Ovary (tissue), 9 donors: ENCODE data around the gene RCL1. TPM values are rescaled to one million over a fixed set of nuclear protein-coding genes. Genes with fewer than 3 reads are reported as not detected.
"Not testable (repeated sequence)": the region's sequence is repeated elsewhere in the genome, so short reads cannot be mapped to it uniquely, and the experiment has no call there.

Source experiments
- DNase-seq, 5 donors: peaks; one replicate each; pipeline ENCODE4 v3.0.0-alpha.2; 2019 to 2020
- H3K27ac ChIP-seq, 2 donors: fragments of 200-600 bp; one replicate each; pipeline versions ENCODE4 v1.5.1 to v1.8.0; 2019 to 2022
- H3K27me3 ChIP-seq: fragments of 200-600 bp; one replicate; pipeline ENCODE4 v1.8.0; 2022
- H3K36me3 ChIP-seq: fragments of 200-600 bp; sonication (generic); one replicate; pipeline ENCODE4 v1.5.1; 2019
- H3K4me1 ChIP-seq: one replicate; pipeline ENCODE4 v1.8.1; 2013; ENCODE audit warnings: mild to moderate bottlenecking, moderate library complexity; ENCODE audit not compliant: insufficient read depth
- H3K4me3 ChIP-seq: fragments of 200-600 bp; sonication (generic); one replicate; pipeline ENCODE4 v1.5.1; 2017
- H3K9me3 ChIP-seq, 2 donors: fragments of 200-600 bp in 1 of 2; sonication (generic) in 1 of 2; one replicate each; pipeline versions ENCODE4 v1.5.1 to v1.8.1; 2013 to 2019; ENCODE audit warnings: mild to moderate bottlenecking in 1 of 2, moderate library complexity in 1 of 2
- CTCF ChIP-seq, 3 donors: fragments of 450-650 bp in 2 of 3; fragments of 200-600 bp in 1 of 3; IDR thresholded peaks; one replicate each; pipeline versions ENCODE4 v1.5.1 to v1.8.0; 2016 to 2022; ENCODE audit warnings: antibody characterized with exemption in 3 of 3, mild to moderate bottlenecking in 1 of 3
- EP300 ChIP-seq: sonication (generic); formaldehyde crosslinking; IDR thresholded peaks from one replicate; pipeline ENCODE4 v1.6.1; 2017; ENCODE audit warnings: antibody characterized with exemption
- POLR2A ChIP-seq: fragments of 450-650 bp; IDR thresholded peaks from one replicate; pipeline ENCODE4 v1.6.1; 2017; ENCODE audit warnings: antibody characterized with exemption, mild to moderate bottlenecking, moderate library complexity
- WGBS, 3 donors: extraction: QIAGEN DNeasy Blood & Tissue Kit in 1 of 3; methylation state at CpG; one replicate each; pipeline versions ENCODE4 v1.1.5 to v1.1.7; 2013 to 2017; 5-methylcytosine and 5-hydroxymethylcytosine counted together
- intact Hi-C, 4 donors: fragments of 100-400 bp; cut with DNase I; formaldehyde crosslinking; loops; one replicate each; pipeline versions ENCODE4 v1.11.0 to v1.15.1; 2022 to 2023
- polyA plus RNA-seq, 2 donors: library from polyadenylated mRNA; stranded (reverse); fragments of 200-250 nt in 1 of 2; fragments of 350-450 nt in 1 of 2; fragmentation: Illumina TruSeq in 1 of 2; extraction: RNeasy Lipid Tissue Mini Kit (QIAGEN cat#74804) in 1 of 2; gene quantifications; one replicate each; pipeline ENCODE4 v1.2.3, GENCODE V29; 2013 to 2014
- total RNA-seq, 7 donors: library from RNA; depleted of rRNA in 2 of 7; stranded (reverse); fragments of >200 nt in 2 of 7; fragmentation: NEBNext Ultra II Directional in 3 of 7; extraction: Animal tissue kit (Norgen Biotek cat#: 25700) in 3 of 7; gene quantifications; one replicate each; pipeline versions ENCODE4 v1.1.0 to v1.2.4, GENCODE V29; 2016 to 2023
- donor health status: DM: no; HTN: no; CAD: no; lungs with moderate emphysema.
- donor health status: DM: no; HTN: no; CAD: no.
- donor health status: Bipolar disorder and iron deficiency.
- donor health status: DM: yes; HTN: yes; CAD: no.
- donor health status: DM: no; HTN: no; CAD: no.
- donor health status: DM: yes; HTN: yes; CAD: no.

The RCL1 gene
- total and polyA plus RNA-seq, 9 donors: 19.9 to 68.6 (median 30.0) TPM

- Histone ChIP-seq H3K9me3 (no peaks in the 10 kb centered on the region), H3K27me3 (no peaks in the 10 kb centered on the region), H3K27ac (no peak overlapping the region), H3K4me3 (no peak overlapping the region), H3K36me3 (no peaks in the 10 kb centered on the region), H3K4me1 (no peaks in the 10 kb centered on the region)
- DNase-seq: no peak
- intact Hi-C loops: no loop called here
- 90 to 93% (median 91%) methylated on average over 4 of the region's 4 CpGs for WGBS, 3 donors
- TF ChIP-seq POLR2A (no peak), CTCF (IDR thresholded peaks at IDR 0.05) (no peak), EP300 (no peak)
Observed at GRCh38 chr9:4894076-4894475, 101.3 kb downstream of the RCL1 start.

GRCh38 chr9:4899853-4900252 is 107.1 kb downstream of the RCL1 start:
- 95 to 97% (median 96%) methylated on average over 1 of the region's 1 CpG for WGBS, 3 donors
- intact Hi-C loops, H3K27ac ChIP-seq, DNase-seq, H3K4me1 ChIP-seq, H3K27me3 ChIP-seq, H3K36me3 ChIP-seq, H3K9me3 ChIP-seq, H3K4me3 ChIP-seq: not testable (repeated sequence)

- H3K4me3 ChIP-seq, DNase-seq, H3K9me3 ChIP-seq, intact Hi-C loops, H3K4me1 ChIP-seq, H3K36me3 ChIP-seq, H3K27ac ChIP-seq, H3K27me3 ChIP-seq: not testable (repeated sequence)
- WGBS, 3 donors: 46 to 67% (median 48%) methylated on average over 11 of the region's 11 CpGs
Observed at GRCh38 chr9:4901401-4902134, 108.8 kb downstream of the RCL1 start.

- Histone ChIP-seq H3K27me3 (no peaks in the 10 kb centered on the region), H3K9me3 (no peaks in the 10 kb centered on the region), H3K27ac (no peak overlapping the region), H3K4me1 (no peaks in the 10 kb centered on the region), H3K36me3 (no peaks in the 10 kb centered on the region), H3K4me3 (no peak overlapping the region)
- TF ChIP-seq POLR2A: no peak
- no peak for TF ChIP-seq EP300
- TF ChIP-seq CTCF (IDR thresholded peaks at IDR 0.05): no peak
- intact Hi-C loops: no loop called here
- no peak for DNase-seq
- 92 to 98% (median 92%) methylated on average over 8 of the region's 8 CpGs for WGBS, 3 donors
Observed at GRCh38 chr9:4902135-4902475, 109.4 kb downstream of the RCL1 start.

- H3K36me3 ChIP-seq: no peaks in the 10 kb centered on the region
- no peak for DNase-seq
- WGBS, 3 donors: 78 to 83% (median 78%) methylated on average over 3 of the region's 3 CpGs
- no peak overlapping the region for H3K27ac ChIP-seq
- intact Hi-C loops: no loop called here
- no peaks in the 10 kb centered on the region for H3K4me1 ChIP-seq
- H3K27me3 ChIP-seq: no peaks in the 10 kb centered on the region
- H3K4me3 ChIP-seq: no peak overlapping the region
- no peak for TF ChIP-seq POLR2A
- TF ChIP-seq EP300: no peak
- no peak for TF ChIP-seq CTCF (IDR thresholded peaks at IDR 0.05)
- H3K9me3 ChIP-seq: no peaks in the 10 kb centered on the region
Observed at GRCh38 chr9:4904322-4905134, 111.8 kb downstream of the RCL1 start.
